Measurements from ENCODE around the gene CFAP46. TPM values are rescaled to one million over a fixed set of nuclear protein-coding genes. Genes with fewer than 3 reads are reported as not detected.

Gene CFAP46
- total RNA-seq, 4 donors from 2014 or later: 0.29 to 9.0 (median 2.7) TPM

GRCh38 chr10:132768346-132769248 is 173.8 kb downstream of the CFAP46 start:
- no peak for TF ChIP-seq CTCF (IDR thresholded peaks at IDR 0.05)
- no peak for TF ChIP-seq POLR2A (IDR thresholded peaks at IDR 0.05)
- no peak for DNase-seq

GRCh38 chr10:132766291-132766690 is 176.1 kb downstream of the CFAP46 start:
- H3K36me3 ChIP-seq: no peaks in the 10 kb centered on the region
- H3K27ac ChIP-seq: no peak overlapping the region
- no peaks in the 10 kb centered on the region for H3K9me3 ChIP-seq
- no peaks in the 10 kb centered on the region for H3K4me1 ChIP-seq
- no peaks in the 10 kb centered on the region for H3K27me3 ChIP-seq
- intact Hi-C loops (cut with DNase I; ENCODE audit: low total_unique reads): no loop called here
- no peak overlapping the region for H3K4me3 ChIP-seq
- no peak for DNase-seq
- no peak for TF ChIP-seq POLR2A (IDR thresholded peaks at IDR 0.05)
- TF ChIP-seq CTCF (IDR thresholded peaks at IDR 0.05): no peak

More at GRCh38 chr10:132768346-132769248, 173.8 kb downstream of the CFAP46 start:
- intact Hi-C loops (cut with DNase I; ENCODE audit: low total_unique reads): no loop called here
- no peaks in the 10 kb centered on the region for H3K4me1 ChIP-seq
- H3K27ac ChIP-seq: no peak overlapping the region
- no peaks in the 10 kb centered on the region for H3K27me3 ChIP-seq
- no peaks in the 10 kb centered on the region for H3K9me3 ChIP-seq
- no peak overlapping the region for H3K4me3 ChIP-seq
- H3K36me3 ChIP-seq: no peaks in the 10 kb centered on the region

GRCh38 chr10:132765435-132765834 is 176.9 kb downstream of the CFAP46 start:
- H3K9me3 ChIP-seq: no peaks in the 10 kb centered on the region
- H3K4me3 ChIP-seq: no peak overlapping the region
- TF ChIP-seq POLR2A (IDR thresholded peaks at IDR 0.05) (no peak), CTCF (IDR thresholded peaks at IDR 0.05) (no peak)
- DNase-seq: no peak
- intact Hi-C loops (cut with DNase I; ENCODE audit: low total_unique reads): no loop called here
- no peaks in the 10 kb centered on the region for H3K4me1 ChIP-seq
- no peak overlapping the region for H3K27ac ChIP-seq
- H3K36me3 ChIP-seq: no peaks in the 10 kb centered on the region
- no peaks in the 10 kb centered on the region for H3K27me3 ChIP-seq

- no peak for DNase-seq
- Histone ChIP-seq H3K27ac (no peak overlapping the region), H3K4me1 (no peaks in the 10 kb centered on the region), H3K9me3 (no peaks in the 10 kb centered on the region), H3K27me3 (no peaks in the 10 kb centered on the region), H3K4me3 (no peak overlapping the region), H3K36me3 (no peaks in the 10 kb centered on the region)
- intact Hi-C loops (cut with DNase I; ENCODE audit: low total_unique reads): no loop called here
- TF ChIP-seq CTCF (IDR thresholded peaks at IDR 0.05): no peak
- no peak for TF ChIP-seq POLR2A (IDR thresholded peaks at IDR 0.05)
Measured at GRCh38 chr10:132764108-132764507, 178.3 kb downstream of the CFAP46 start.

- H3K36me3 ChIP-seq: no peaks in the 10 kb centered on the region
- no peak overlapping the region for H3K4me3 ChIP-seq
- no peaks in the 10 kb centered on the region for H3K4me1 ChIP-seq
- no peaks in the 10 kb centered on the region for H3K27me3 ChIP-seq
- intact Hi-C loops (cut with DNase I; ENCODE audit: low total_unique reads): no loop called here
- no peaks in the 10 kb centered on the region for H3K9me3 ChIP-seq
- no peak for DNase-seq
- H3K27ac ChIP-seq: no peak overlapping the region
- no peak for TF ChIP-seq CTCF (IDR thresholded peaks at IDR 0.05)
- no peak for TF ChIP-seq POLR2A (IDR thresholded peaks at IDR 0.05)
Measured at GRCh38 chr10:132763545-132763944, 178.8 kb downstream of the CFAP46 start.

Data from uterus (tissue), 4 donors.